K562 (cell line): ENCODE data around the gene PACS2. TPM values are rescaled to one million over a fixed set of nuclear protein-coding genes. Genes with fewer than 3 reads are reported as not detected.

ENCODE experiments used
- ATAC-seq: fragments of 200-7000 bp; cut with Tn5 transposase; 3 replicates; pipeline ENCODE4 v1.9.1; 2020; ENCODE audit warnings: moderate library complexity
- BruUV-seq: library from RNA; stranded (reverse); fragments of 400-500 nt; replicated peaks from 2 replicates; lab custom pipeline; 2021; lab: Mats Ljungman, UMichigan
- CTCF ChIA-PET: fragments of 300-600 bp; formaldehyde crosslinking; extraction: SDS; loops from one replicate; lab custom pipeline; 2021; ENCODE audit warnings: low intra/inter-chr PET ratio; lab: Yijun Ruan, JAX
- POLR2A ChIA-PET: fragments of 300-600, 350-650 bp; sonication (Branson Sonifier 250); formaldehyde crosslinking; extraction: SDS; loops from one replicate; lab custom pipeline; 2021; ENCODE audit warnings: antibody characterized with exemption, inconsistent platforms; lab: Yijun Ruan, JAX
- DNase-seq, 4 experiments: peaks; one replicate each; pipeline versions ENCODE4 v3.0.0 to v3.0.0-alpha.2; 2011 to 2018; ENCODE audit warnings: low spot score in 3 of 4, mixed read lengths in 3 of 4; ENCODE audit errors: extremely low read depth in 1 of 4
- FAIRE-seq: peaks from 2 replicates; lab custom pipeline; 2011; peaks lifted over from hg19 to GRCh38; lab: Jason Lieb, UNC
- H2AFZ ChIP-seq: 2 replicates; pipeline ENCODE4 v1.6.0; 2011; ENCODE audit warnings: low read depth, low read length, control low read depth, inconsistent platforms
- H3K27ac ChIP-seq: fragments of 200-600 bp; 3 replicates; pipeline ENCODE4 v1.8.0; 2011; ENCODE audit warnings: low read depth, mild to moderate bottlenecking, control low read depth, inconsistent platforms, low read length, moderate library complexity, mixed read lengths; ENCODE audit errors: extremely low read depth
- H3K27me3 ChIP-seq, 2 experiments: fragments of 300-600 bp in 1 of 2; 2 replicates in 1 of 2; 3 replicates in 1 of 2; pipeline versions ENCODE4 v1.6.0 to v1.8.0; 2011; ENCODE audit warnings: inconsistent platforms in 2 of 2, low read length in 2 of 2, mild to moderate bottlenecking in 1 of 2, mixed read lengths in 1 of 2, moderate library complexity in 1 of 2; ENCODE audit not compliant: control insufficient read depth in 2 of 2, insufficient read depth in 2 of 2
- H3K36me3 ChIP-seq: fragments of 300-600 bp; 3 replicates; pipeline ENCODE4 v1.8.0; 2011; ENCODE audit warnings: mild to moderate bottlenecking, low read length, inconsistent platforms; ENCODE audit not compliant: control insufficient read depth, insufficient read depth
- H3K4me1 ChIP-seq, 2 experiments: fragments of 200-600 bp in 1 of 2; replicated peaks in 1 of 2; 2 replicates in 1 of 2; 3 replicates in 1 of 2; pipeline versions ENCODE4 v1.5.1 to v1.8.0; 2011; ENCODE audit warnings: inconsistent platforms in 2 of 2, low read length in 2 of 2, mild to moderate bottlenecking in 1 of 2, mixed read lengths in 1 of 2, moderate library complexity in 1 of 2; ENCODE audit not compliant: control insufficient read depth in 2 of 2, insufficient read depth in 2 of 2
- H3K4me2 ChIP-seq: 2 replicates; pipeline ENCODE4 v1.6.1; 2011; ENCODE audit warnings: low read length, control low read depth, inconsistent platforms, mixed read lengths; ENCODE audit not compliant: insufficient read depth
- H3K4me3 ChIP-seq: fragments of 200-600 bp; sonication (generic), shearing (Covaris generic); 2 replicates; pipeline ENCODE4 v1.5.1; 2016; ENCODE audit warnings: control low read depth, inconsistent platforms
- H3K79me2 ChIP-seq: fragments of 200-600 bp; 3 replicates; pipeline ENCODE4 v1.8.0; 2011; ENCODE audit warnings: low read length, inconsistent platforms; ENCODE audit not compliant: control insufficient read depth, insufficient read depth
- H3K9ac ChIP-seq, 2 experiments: 2 replicates each; pipeline versions ENCODE4 v1.6.0 to v1.6.1; 2011; ENCODE audit warnings: low read depth in 2 of 2, low read length in 2 of 2, control low read depth in 1 of 2, inconsistent platforms in 1 of 2, mild to moderate bottlenecking in 1 of 2, mixed read lengths in 1 of 2; ENCODE audit not compliant: insufficient read depth in 1 of 2
- H3K9me1 ChIP-seq: one replicate; pipeline ENCODE4 v1.6.0; 2011; ENCODE audit warnings: inconsistent platforms, mild to moderate bottlenecking, low read length, moderate library complexity; ENCODE audit not compliant: control insufficient read depth, insufficient read depth
- H3K9me3 ChIP-seq: replicated peaks from 2 replicates; pipeline ENCODE4 v1.5.1; 2011; ENCODE audit warnings: low read depth, low read length, inconsistent platforms; ENCODE audit not compliant: control insufficient read depth, insufficient read depth
- H4K20me1 ChIP-seq: replicated peaks from 2 replicates; pipeline ENCODE4 v1.6.1; 2011; ENCODE audit warnings: low read length, inconsistent platforms, mixed read lengths; ENCODE audit not compliant: control insufficient read depth, insufficient read depth
- HMG20B ChIP-seq: fragments of 250-450 bp; sonication (Bioruptor Pico); IDR thresholded peaks from 2 replicates; pipeline ENCODE4 v1.5.0; 2021; ENCODE audit warnings: mild to moderate bottlenecking
- LARP7 ChIP-seq: fragments of 450-650 bp; IDR thresholded peaks from 2 replicates; pipeline ENCODE4 v1.6.1; 2016
- MCM2 ChIP-seq: fragments of 450-650 bp; IDR thresholded peaks from 2 replicates; pipeline ENCODE4 v1.6.1; 2017; ENCODE audit warnings: low read depth, mild to moderate bottlenecking
- MED1 ChIP-seq: sonication (generic); formaldehyde crosslinking; IDR thresholded peaks from 2 replicates; pipeline ENCODE4 v1.8.1; 2023; ENCODE audit warnings: missing genetic modification reagents, borderline replicate concordance
- MEF2A ChIP-seq: IDR thresholded peaks from 2 replicates; pipeline ENCODE4 v1.6.1; 2011; ENCODE audit warnings: low read depth, mild to moderate bottlenecking, low read length, moderate library complexity; ENCODE audit not compliant: control insufficient read depth
- NCOR1 ChIP-seq: fragments of 450-650 bp; IDR thresholded peaks from 2 replicates; pipeline ENCODE4 v1.6.1; 2016; ENCODE audit warnings: mild to moderate bottlenecking, moderate library complexity
- POLR2H ChIP-seq: IDR thresholded peaks from 2 replicates; pipeline ENCODE4 v1.6.1; 2016; ENCODE audit warnings: missing genetic modification characterization, low read depth, mild to moderate bottlenecking, control low read depth, missing compliant biosample characterization, moderate library complexity
- PTBP1 ChIP-seq: fragments of 200-400 bp; formaldehyde crosslinking; IDR thresholded peaks from 2 replicates; pipeline ENCODE4 v1.6.1; 2017; ENCODE audit warnings: low read depth, low read length
- WGBS: fragments of 100-300 bp; shearing (Covaris generic); methylation state at CpG from one replicate; pipeline ENCODE4 v1.1.6; 2016; ENCODE audit warnings: low coverage, mixed read lengths; ENCODE audit not compliant: insufficient coverage; ENCODE audit errors: missing lambda C conversion rate; 5-methylcytosine and 5-hydroxymethylcytosine counted together
- in situ Hi-C: fragments of 300-500 bp; cut with MboI; formaldehyde crosslinking; loops from 4 replicates; pipeline ENCODE4 v1.15.0; 2018; ENCODE audit warnings: inconsistent platforms, mixed read lengths
- intact Hi-C: fragments of 100-400 bp; cut with micrococcal nuclease; formaldehyde crosslinking; loops from 2 replicates; pipeline ENCODE4 v1.14.2; 2022
- polyA plus RNA-seq, 8 experiments: library from polyadenylated mRNA; depleted of rRNA in 4 of 8; stranded (reverse) in 5 of 8; unstranded in 3 of 8; fragments of >200 nt; fragmentation: Nextera tagmentation in 2 of 8; fragmentation: Illumina TruSeq in 1 of 8; extraction: Ambion mirVana in 2 of 8; extraction: Trizol in 1 of 8; gene quantifications; 2 replicates each; pipeline versions ENCODE4 v1.2.1 to v1.2.3, GENCODE V29; 2011 to 2014; ENCODE audit warnings: inconsistent platforms in 1 of 8, missing spikeins in 1 of 8
- total RNA-seq, 7 experiments: library from RNA; depleted of rRNA in 6 of 7; stranded (reverse); fragments of >200 nt in 6 of 7; fragmentation: Illumina TruSeq in 2 of 7; extraction: Trizol in 2 of 7; gene quantifications; 2 replicates each; pipeline versions ENCODE4 v1.2.1 to v1.2.3, GENCODE V29; 2011 to 2021; ENCODE audit warnings: low replicate concordance in 1 of 7
- TF ChIP-seq, protein P1 (sequence below): fragments of 250-450 bp; sonication (Bioruptor Pico); IDR thresholded peaks from 2 replicates; pipeline ENCODE4 v1.5.0; 2020; ENCODE audit warnings: mild to moderate bottlenecking, borderline replicate concordance
- TF ChIP-seq, protein P2 (sequence below), 2 experiments: IDR thresholded peaks in 1 of 2; conservative IDR thresholded peaks in 1 of 2; 2 replicates each; pipeline ENCODE4 v1.6.1; 2016; ENCODE audit warnings: low read depth in 2 of 2, mild to moderate bottlenecking in 1 of 2, missing compliant biosample characterization in 1 of 2, missing genetic modification characterization in 1 of 2, moderate library complexity in 1 of 2
- TF ChIP-seq, protein P3 (sequence below): fragments of 250-450 bp; sonication (Bioruptor Pico); IDR thresholded peaks from 2 replicates; pipeline ENCODE4 v1.4.0; 2020; ENCODE audit warnings: mild to moderate bottlenecking, moderate library complexity, borderline replicate concordance

Gene PACS2
- total and polyA plus RNA-seq, 9 of the 15 experiments (the other 6 are each of a cell fraction or from before 2014, with no cell fraction given) = 0.11 to 20.8 (median 9.9) TPM

DNA sequence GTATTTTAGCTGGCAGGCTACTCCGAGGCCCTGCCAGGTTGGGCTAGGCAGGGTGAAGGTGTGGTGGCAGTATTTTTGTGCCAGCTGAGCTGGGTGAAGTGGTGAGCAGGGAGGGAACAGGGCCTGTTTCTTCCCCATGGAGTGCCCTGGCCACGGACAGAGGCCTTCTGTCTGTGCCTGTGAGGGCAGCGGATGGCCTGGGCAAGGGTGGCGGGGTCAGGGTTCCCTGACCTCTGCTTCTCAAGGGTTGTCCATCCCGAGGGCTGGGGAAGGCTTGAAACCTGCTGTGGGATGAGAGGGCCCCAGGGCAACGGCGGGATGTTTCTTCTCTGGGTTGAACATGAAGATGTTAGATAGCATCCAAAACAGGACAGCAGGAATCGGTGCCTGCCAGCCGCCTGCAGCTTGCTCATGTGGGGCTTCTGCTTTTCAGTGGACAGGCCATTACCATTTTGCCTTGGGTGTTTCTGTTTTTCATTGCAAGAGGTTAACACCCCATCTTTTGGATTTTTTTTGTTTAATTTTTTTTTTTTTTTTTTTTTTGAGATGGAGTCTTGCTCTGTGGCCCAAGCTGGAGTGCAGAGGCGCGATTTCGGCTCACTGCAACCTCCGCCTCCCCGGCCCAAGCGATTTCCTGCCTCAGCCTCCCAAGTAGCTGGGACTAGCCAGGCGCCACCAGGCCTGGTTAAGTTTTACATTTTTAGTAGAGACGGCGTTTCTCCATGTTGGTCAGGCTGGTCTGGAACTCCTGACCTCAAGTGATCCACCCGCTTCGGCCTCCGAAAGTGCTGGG, 108.3 kb downstream of the PACS2 start (continued):
- TF ChIP-seq, protein P1, sequence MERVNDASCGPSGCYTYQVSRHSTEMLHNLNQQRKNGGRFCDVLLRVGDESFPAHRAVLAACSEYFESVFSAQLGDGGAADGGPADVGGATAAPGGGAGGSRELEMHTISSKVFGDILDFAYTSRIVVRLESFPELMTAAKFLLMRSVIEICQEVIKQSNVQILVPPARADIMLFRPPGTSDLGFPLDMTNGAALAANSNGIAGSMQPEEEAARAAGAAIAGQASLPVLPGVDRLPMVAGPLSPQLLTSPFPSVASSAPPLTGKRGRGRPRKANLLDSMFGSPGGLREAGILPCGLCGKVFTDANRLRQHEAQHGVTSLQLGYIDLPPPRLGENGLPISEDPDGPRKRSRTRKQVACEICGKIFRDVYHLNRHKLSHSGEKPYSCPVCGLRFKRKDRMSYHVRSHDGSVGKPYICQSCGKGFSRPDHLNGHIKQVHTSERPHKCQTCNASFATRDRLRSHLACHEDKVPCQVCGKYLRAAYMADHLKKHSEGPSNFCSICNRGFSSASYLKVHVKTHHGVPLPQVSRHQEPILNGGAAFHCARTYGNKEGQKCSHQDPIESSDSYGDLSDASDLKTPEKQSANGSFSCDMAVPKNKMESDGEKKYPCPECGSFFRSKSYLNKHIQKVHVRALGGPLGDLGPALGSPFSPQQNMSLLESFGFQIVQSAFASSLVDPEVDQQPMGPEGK = no peak
- TF ChIP-seq HMG20B (no peak), MEF2A (no peak)

DNA sequence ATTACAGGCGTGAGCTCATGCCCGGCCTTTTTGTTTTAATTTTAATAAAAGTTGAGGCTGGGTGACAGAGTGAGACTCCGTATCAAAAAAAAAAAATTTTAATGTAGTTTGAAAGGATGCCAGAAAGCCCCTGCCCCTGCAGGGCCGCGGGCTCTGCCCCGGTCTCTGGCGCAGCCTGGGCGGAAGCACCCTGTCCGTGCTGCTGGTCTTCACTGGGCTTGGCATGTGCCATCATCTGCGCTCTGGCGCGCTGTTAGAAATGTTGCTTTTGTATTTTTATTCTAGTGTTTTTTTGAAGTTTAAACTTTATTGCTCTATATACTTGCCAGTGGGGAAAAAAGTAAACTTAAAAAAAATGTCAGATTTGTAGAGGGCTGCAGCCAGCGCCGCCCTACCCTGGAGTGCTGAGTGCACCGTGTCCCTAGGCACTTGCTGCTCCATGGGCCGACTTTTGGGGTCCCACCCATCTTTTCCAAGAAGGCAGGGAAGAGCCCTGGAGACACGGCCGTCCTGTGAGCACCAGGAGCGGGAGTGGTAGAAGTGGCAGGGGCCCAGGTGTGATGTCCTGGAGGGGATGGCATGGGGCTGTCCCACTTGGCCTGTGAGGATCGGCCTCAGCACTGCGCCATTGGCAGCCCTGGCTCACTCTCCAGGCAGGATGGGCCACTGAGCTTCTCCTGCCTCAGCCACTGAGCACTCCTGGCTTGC, 109.1 kb downstream of the PACS2 start:
- H3K27me3 ChIP-seq = no peaks in the 10 kb centered on the region
- FAIRE-seq = no peak
- ATAC-seq = no peak
- in situ Hi-C loops = no loop called here
- H3K9me3 ChIP-seq = no peaks in the 10 kb centered on the region; the same call in 1 of the 2 replicates
- H2AFZ ChIP-seq = no peak overlapping the region
- no peak for DNase-seq
- H4K20me1 ChIP-seq = no peaks in the 10 kb centered on the region
- no peak overlapping the region for H3K9ac ChIP-seq
- ChIA-PET POLR2A (interaction anchor here (1.6 kb wide), 1 partner anchor 12 kb away, joined by 4 read pairs; no protein-coding TSS in a partner anchor), CTCF (no interaction called here)
- BruUV-seq = no TSS peak
- peaks cover 6% of the 10 kb centered on the region for H3K9me1 ChIP-seq
- intact Hi-C loops = no loop called here
- peaks cover 10 to 62% of the 10 kb centered on the region in 2 experiments; a peak in 4 of 5 replicates for H3K4me1 ChIP-seq
- no peak overlapping the region for H3K4me2 ChIP-seq
- no peak overlapping the region for H3K4me3 ChIP-seq
- WGBS = 95% methylated on average over 17 of the region's 21 CpGs
- no peak overlapping the region for H3K27ac ChIP-seq
- peaks cover 86% of the 10 kb centered on the region for H3K79me2 ChIP-seq
- peaks cover 55% of the 10 kb centered on the region; the same call in 2 of the 3 replicates for H3K36me3 ChIP-seq
- TF ChIP-seq, protein P2, sequence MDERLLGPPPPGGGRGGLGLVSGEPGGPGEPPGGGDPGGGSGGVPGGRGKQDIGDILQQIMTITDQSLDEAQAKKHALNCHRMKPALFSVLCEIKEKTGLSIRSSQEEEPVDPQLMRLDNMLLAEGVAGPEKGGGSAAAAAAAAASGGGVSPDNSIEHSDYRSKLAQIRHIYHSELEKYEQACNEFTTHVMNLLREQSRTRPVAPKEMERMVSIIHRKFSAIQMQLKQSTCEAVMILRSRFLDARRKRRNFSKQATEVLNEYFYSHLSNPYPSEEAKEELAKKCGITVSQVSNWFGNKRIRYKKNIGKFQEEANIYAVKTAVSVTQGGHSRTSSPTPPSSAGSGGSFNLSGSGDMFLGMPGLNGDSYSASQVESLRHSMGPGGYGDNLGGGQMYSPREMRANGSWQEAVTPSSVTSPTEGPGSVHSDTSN (CRISPR knock-in tag; IDR thresholded peaks at IDR 0.05; ENCODE audit: low read depth) = no peak
- TF ChIP-seq, protein P2 (tag; conservative IDR thresholded peaks at IDR 0.05; ENCODE audit: low read depth) = no peak
- no peak for TF ChIP-seq NCOR1
- TF ChIP-seq PTBP1 = no peak
- no peak for TF ChIP-seq POLR2H
- no peak for TF ChIP-seq MCM2
- TF ChIP-seq, protein P3, sequence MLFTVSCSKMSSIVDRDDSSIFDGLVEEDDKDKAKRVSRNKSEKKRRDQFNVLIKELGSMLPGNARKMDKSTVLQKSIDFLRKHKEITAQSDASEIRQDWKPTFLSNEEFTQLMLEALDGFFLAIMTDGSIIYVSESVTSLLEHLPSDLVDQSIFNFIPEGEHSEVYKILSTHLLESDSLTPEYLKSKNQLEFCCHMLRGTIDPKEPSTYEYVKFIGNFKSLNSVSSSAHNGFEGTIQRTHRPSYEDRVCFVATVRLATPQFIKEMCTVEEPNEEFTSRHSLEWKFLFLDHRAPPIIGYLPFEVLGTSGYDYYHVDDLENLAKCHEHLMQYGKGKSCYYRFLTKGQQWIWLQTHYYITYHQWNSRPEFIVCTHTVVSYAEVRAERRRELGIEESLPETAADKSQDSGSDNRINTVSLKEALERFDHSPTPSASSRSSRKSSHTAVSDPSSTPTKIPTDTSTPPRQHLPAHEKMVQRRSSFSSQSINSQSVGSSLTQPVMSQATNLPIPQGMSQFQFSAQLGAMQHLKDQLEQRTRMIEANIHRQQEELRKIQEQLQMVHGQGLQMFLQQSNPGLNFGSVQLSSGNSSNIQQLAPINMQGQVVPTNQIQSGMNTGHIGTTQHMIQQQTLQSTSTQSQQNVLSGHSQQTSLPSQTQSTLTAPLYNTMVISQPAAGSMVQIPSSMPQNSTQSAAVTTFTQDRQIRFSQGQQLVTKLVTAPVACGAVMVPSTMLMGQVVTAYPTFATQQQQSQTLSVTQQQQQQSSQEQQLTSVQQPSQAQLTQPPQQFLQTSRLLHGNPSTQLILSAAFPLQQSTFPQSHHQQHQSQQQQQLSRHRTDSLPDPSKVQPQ = no peak
- no peak for TF ChIP-seq MED1 (CRISPR knock-in tag)
- TF ChIP-seq LARP7 = no peak
